Measurements from ENCODE around the gene PSG7.
"Not testable (repeated sequence)": the region's sequence is repeated elsewhere in the genome, so short reads cannot be mapped to it uniquely, and the experiment has no call there.

DNA sequence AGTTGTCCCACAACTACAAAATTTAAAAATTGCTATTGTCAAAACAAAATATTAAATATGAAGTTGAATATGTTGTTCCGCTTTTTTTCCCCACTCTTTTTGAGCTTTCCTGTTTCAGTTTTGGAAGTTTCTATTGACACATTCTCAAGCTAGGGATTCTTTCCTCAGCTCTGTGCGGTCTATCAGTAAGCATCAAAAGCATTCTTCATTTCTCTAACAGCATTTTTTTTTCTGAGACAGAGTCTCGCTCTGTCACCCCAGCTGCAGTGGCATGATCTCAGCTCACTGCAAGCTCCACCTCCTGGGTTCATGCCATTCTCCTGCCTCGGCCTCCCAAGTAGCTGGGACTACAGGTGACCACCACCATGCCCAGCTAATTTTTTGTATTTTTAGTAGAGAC lies 24.1 kb downstream of the PSG7 start:
- TF ChIP-seq EZH2 (IDR thresholded peaks at IDR 0.05); POLR2AphosphoS5 (IDR thresholded peaks at IDR 0.05; ENCODE audit: borderline replicate concordance, low read depth, low read length): not testable (repeated sequence)

Data from SK-N-MC (cell line).